Left ventricle myocardium inferior (tissue), 1 donor: Measurements from ENCODE around the gene AP2A2. TPM values are rescaled to one million over a fixed set of nuclear protein-coding genes. Genes with fewer than 3 reads are reported as not detected.

Experiments
- DNase-seq: peaks from one replicate; pipeline ENCODE4 v3.0.0-alpha.2; 2020
- H3K27ac ChIP-seq: fragments of 200-600 bp; replicated peaks from 2 replicates; pipeline ENCODE4 v1.8.0; 2021
- H3K27me3 ChIP-seq: fragments of 200-600 bp; 2 replicates; pipeline ENCODE4 v1.8.0; 2021; ENCODE audit warnings: low read depth
- H3K36me3 ChIP-seq: fragments of 200-600 bp; 2 replicates; pipeline ENCODE4 v1.8.0; 2021
- H3K4me1 ChIP-seq: fragments of 200-600 bp; 2 replicates; pipeline ENCODE4 v1.8.0; 2021
- H3K4me3 ChIP-seq: fragments of 200-600 bp; 2 replicates; pipeline ENCODE4 v1.8.0; 2021; ENCODE audit warnings: mild to moderate bottlenecking, moderate library complexity
- H3K9me3 ChIP-seq: fragments of 200-600 bp; replicated peaks from 2 replicates; pipeline ENCODE4 v1.8.0; 2021
- intact Hi-C: fragments of 100-400 bp; cut with micrococcal nuclease; formaldehyde crosslinking; loops from one replicate; pipeline ENCODE4 v1.11.0; 2022
- total RNA-seq: library from RNA; stranded (reverse); fragmentation: NEBNext Ultra II Directional; extraction: Animal tissue kit (Norgen Biotek cat#: 25700); gene quantifications from one replicate; pipeline ENCODE4 v1.2.1, GENCODE V29; 2021
- TF ChIP-seq, protein P1 (sequence below): fragments of 200-600 bp; IDR thresholded peaks from 2 replicates; pipeline ENCODE4 v1.8.0; 2021; ENCODE audit warnings: antibody characterized with exemption, mild to moderate bottlenecking, borderline replicate concordance
- donor health status: DM: no; HTN: yes; CAD: no; lungs with severe emphysema.

AP2A2 gene
- total RNA-seq, 1 donor from 2014 or later = 41.4 TPM

DNA sequence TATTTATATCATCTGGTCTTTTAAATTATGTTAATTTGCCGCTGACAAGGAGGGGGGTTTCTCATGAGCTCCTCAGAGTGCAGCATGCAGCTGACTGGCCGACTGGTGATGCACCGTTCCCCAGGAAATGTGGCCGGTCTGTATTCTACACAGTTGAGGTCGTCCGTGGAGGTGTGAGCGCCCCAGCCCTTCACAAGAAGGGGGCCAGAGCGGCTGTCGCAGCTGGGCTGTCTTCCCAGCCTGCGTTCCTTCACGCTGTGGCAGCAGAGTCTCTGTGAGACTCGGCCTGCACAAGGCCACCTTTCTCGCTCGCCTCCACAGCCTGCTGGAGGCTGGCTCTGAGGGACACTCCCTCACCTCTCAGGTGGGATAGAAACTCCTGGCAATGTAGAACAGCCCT, 43.2 kb downstream of the AP2A2 start:
- intact Hi-C loops = no loop called here
- H3K9me3 ChIP-seq = no peaks in the 10 kb centered on the region
- no peaks in the 10 kb centered on the region for H3K27me3 ChIP-seq
- no peak overlapping the region for H3K4me3 ChIP-seq
- no peak for DNase-seq
- no peak overlapping the region for H3K27ac ChIP-seq
- H3K36me3 ChIP-seq = peaks cover 43% of the 10 kb centered on the region
- TF ChIP-seq, protein P1, sequence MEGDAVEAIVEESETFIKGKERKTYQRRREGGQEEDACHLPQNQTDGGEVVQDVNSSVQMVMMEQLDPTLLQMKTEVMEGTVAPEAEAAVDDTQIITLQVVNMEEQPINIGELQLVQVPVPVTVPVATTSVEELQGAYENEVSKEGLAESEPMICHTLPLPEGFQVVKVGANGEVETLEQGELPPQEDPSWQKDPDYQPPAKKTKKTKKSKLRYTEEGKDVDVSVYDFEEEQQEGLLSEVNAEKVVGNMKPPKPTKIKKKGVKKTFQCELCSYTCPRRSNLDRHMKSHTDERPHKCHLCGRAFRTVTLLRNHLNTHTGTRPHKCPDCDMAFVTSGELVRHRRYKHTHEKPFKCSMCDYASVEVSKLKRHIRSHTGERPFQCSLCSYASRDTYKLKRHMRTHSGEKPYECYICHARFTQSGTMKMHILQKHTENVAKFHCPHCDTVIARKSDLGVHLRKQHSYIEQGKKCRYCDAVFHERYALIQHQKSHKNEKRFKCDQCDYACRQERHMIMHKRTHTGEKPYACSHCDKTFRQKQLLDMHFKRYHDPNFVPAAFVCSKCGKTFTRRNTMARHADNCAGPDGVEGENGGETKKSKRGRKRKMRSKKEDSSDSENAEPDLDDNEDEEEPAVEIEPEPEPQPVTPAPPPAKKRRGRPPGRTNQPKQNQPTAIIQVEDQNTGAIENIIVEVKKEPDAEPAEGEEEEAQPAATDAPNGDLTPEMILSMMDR = no peak
- H3K4me1 ChIP-seq = peaks cover 36% of the 10 kb centered on the region

DNA sequence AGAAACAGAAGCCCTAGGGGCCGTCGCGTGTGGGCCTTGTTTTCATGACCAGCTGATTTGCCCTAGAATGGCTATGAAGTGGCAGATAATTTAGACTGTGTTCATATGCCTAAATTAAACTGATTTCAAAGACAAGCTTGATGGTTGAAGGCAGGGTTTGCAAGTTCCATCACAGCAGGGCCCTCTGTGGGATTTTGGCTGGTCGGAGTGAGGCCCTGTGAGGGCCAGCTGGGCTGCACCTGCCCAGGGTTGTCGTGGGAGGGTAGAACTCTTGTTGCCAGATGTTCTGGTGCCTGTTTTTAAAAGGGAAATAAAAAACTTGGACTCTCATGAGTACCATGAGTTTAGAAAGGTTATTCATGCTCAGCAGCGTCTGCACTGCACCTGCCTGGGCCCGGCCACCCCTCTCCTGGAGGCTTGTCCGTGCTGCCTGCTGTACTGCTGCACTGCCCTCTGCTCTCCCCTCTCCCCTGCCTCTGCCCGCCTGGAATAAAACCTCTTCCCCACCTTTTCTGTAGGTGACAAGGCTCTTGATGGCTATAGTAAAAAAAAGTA, 44.1 kb downstream of the AP2A2 start:
- H3K9me3 ChIP-seq = no peaks in the 10 kb centered on the region
- intact Hi-C loops = no loop called here
- H3K4me1 ChIP-seq = peaks cover 36% of the 10 kb centered on the region
- no peak for DNase-seq
- TF ChIP-seq, protein P1 = no peak
- H3K27me3 ChIP-seq = no peaks in the 10 kb centered on the region
- no peak overlapping the region for H3K27ac ChIP-seq
- H3K4me3 ChIP-seq = no peak overlapping the region
- H3K36me3 ChIP-seq = peaks cover 42% of the 10 kb centered on the region

DNA sequence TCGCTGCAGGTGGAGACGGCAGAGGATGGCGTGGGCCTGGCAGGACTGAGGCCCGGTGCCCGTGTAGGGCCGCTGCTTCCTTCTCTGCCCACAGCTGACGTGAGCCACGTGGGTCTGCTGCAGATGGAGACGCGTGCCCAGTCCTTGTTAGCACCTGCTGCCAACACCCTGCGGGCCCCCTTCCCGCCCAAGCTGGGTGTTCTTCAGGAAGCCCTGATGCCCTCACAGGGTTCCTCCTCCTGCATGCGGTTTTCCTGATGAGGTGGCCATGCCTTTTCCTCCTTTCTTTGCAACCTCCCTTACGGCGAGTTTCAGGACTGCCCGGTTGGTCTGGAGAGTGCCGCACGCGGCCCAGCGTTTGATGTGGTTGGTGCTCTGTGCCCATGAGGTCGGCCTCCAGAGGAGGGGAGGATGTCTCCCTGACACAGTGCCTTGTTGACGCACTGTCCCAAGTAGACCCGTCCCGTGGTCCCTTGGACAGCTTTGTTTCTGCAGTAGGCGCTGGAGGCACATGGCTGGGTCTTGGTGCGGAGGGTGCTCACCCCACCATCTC, 44.7 kb downstream of the AP2A2 start:
- peaks cover 36% of the 10 kb centered on the region for H3K4me1 ChIP-seq
- H3K27ac ChIP-seq = no peak overlapping the region
- no peaks in the 10 kb centered on the region for H3K9me3 ChIP-seq
- TF ChIP-seq, protein P1 = no peak
- H3K4me3 ChIP-seq = no peak overlapping the region
- H3K27me3 ChIP-seq = no peaks in the 10 kb centered on the region
- no peak for DNase-seq
- intact Hi-C loops = no loop called here
- H3K36me3 ChIP-seq = peaks cover 42% of the 10 kb centered on the region

DNA sequence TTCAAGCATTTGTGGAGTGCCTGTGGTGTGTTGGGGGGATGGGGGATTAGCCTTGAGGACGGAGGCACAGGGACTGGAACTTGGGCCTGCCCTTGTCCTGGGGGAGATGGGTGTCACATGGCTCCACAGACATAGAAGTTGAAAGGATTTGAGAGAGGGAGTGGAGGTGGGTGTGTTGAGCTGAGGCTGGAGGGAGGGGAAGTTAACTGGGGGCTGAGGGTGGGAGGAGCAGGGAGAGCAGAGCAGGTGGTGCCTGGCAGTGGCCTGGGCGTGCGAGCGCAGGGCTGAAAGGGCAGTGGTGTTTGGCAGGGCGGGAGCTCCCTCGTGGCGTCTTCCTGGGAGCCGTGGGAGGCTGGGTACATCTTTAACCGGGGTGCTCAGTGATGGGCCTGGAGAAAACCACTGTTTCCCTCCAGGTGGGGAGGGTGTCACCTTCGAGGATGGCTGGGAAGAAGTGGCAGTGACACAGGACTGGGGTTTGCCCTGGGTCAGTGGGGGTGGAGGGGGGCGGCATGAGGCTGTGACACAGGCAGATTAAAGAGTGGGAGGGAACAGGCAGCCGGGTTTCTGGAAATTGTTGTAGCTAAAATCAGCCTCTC, 45.5 kb downstream of the AP2A2 start:
- TF ChIP-seq, protein P1 = no peak
- no peaks in the 10 kb centered on the region for H3K27me3 ChIP-seq
- intact Hi-C loops = no loop called here
- no peaks in the 10 kb centered on the region for H3K9me3 ChIP-seq
- H3K27ac ChIP-seq = no peak overlapping the region
- no peak for DNase-seq
- H3K4me3 ChIP-seq = no peak overlapping the region
- H3K4me1 ChIP-seq = peaks cover 34% of the 10 kb centered on the region
- peaks cover 42% of the 10 kb centered on the region for H3K36me3 ChIP-seq

- peaks cover 46% of the 10 kb centered on the region for H3K36me3 ChIP-seq
Observed at GRCh38 chr11:971731-972365, 46.2 kb downstream of the AP2A2 start.

More at GRCh38 chr11:971731-972365, 46.2 kb downstream of the AP2A2 start:
- intact Hi-C loops = no loop called here
- Histone ChIP-seq H3K9me3 (no peaks in the 10 kb centered on the region), H3K27ac (no peak overlapping the region), H3K4me1 (peaks cover 34% of the 10 kb centered on the region), H3K4me3 (no peak overlapping the region), H3K27me3 (no peaks in the 10 kb centered on the region)
- DNase-seq = no peak
- TF ChIP-seq, protein P1 = no peak
